HG03066 (cell line): ENCODE results near the gene TACC2.
"Not testable (repeated sequence)": the region's sequence is repeated elsewhere in the genome, so short reads cannot be mapped to it uniquely, and the experiment has no call there.

Experiments used
- ATAC-seq: cut with Tn5 transposase; IDR thresholded peaks from one replicate; pipeline ENCODE4 v1.9.1; 2021; ENCODE audit warnings: low read depth; ENCODE audit not compliant: unreplicated experiment

The TACC2 gene

GRCh38 chr10:122054048-122055025 is 65.4 kb downstream of the TACC2 start:
- ATAC-seq, result no peak

DNA sequence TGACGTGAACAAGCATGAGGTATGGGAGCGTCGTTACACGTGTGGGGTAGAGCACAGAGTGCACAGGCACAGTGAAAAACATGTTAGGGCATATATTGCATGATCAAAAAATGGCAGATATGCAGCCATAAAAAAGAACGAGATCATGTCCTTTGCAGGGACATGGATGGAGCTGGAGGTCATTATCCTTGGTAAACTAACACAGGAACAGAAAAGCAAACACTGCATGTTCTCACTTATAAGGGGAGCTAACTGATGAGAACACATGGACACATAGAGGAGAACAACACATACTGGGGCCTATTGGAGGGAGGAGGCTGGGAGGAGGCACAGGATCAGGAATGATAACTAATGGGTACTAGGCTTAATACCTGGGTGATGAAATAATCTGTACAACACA is 66.3 kb downstream of the TACC2 start:
- no peak for ATAC-seq

GRCh38 chr10:122056431-122057094 is 67.6 kb downstream of the TACC2 start:
- no peak for ATAC-seq

DNA sequence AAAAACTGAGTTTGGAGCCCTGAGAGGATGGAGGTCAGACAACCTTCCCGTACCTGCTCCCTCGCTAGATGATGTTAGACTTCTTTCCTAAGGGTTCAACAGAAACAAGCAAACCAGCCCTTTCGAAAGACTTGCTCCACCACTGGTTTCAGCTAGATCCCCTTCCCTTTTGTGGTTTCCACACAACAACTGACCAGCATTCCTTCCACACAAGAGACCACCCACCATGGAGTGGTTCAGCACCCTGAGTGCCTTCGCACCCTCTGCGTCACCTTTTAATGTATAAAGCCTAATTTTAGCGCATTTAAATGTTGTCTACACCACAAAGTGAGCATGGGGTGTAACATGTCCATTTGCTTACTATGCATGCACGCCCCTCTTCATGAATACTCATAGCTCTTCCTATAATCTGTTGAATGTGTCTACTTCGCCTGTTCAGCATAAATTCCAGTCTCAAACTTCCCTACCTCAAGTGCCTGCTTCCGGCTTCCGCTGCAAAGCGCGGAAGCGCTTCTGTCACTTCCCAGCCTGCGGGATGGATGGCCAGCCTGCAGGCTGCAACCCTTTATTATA is 69.0 kb downstream of the TACC2 start:
- ATAC-seq, result no peak

GRCh38 chr10:122060250-122060649 is 71.3 kb downstream of the TACC2 start:
- no peak for ATAC-seq

DNA sequence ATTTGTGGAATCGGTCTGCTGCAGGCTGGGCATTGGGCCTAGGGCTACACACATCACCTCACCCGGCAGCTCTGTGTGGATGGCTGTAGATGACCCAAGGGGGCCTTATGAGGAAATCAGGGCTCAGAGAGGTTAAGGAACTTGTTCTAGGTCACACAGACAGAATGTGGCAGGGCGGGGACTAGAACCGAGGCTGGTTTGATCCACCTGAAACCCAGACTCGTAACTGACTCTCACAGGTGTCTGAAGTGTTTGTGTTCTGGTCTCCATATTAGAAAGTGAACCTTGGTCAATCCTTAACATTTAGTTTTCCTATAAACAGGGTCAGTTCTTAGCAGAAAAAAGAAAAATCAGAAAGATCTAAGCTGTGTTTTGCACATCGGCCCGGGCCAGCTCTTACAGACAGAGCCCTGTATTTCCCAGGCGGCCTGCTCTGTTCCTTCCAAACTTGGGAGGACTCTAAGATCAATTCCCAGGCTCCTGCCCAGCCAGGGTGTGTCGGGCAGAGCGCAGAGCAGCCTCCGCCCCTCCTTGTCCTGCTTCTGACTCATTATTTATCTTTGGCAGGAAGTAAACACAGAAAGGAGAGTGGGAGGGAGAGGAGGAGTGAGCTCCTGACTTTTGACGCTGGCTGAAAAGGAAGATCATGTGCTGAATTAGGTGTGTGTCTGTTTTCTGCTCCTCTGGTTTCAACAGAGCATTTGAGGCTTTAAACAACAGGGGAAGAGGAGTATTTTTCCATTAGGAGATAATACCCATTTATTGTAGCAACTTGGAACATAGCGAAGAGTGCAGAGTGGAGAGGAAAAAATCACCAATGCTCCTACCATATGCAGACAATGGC is 74.1 kb downstream of the TACC2 start:
- no peak for ATAC-seq

- ATAC-seq, result not testable (repeated sequence)
Observed at GRCh38 chr10:122066337-122066939, 77.5 kb downstream of the TACC2 start.

- no peak for ATAC-seq
Observed at GRCh38 chr10:122068844-122069243, 79.9 kb downstream of the TACC2 start.

- ATAC-seq, result no peak
Observed at GRCh38 chr10:122072491-122072890, 83.5 kb downstream of the TACC2 start.

DNA sequence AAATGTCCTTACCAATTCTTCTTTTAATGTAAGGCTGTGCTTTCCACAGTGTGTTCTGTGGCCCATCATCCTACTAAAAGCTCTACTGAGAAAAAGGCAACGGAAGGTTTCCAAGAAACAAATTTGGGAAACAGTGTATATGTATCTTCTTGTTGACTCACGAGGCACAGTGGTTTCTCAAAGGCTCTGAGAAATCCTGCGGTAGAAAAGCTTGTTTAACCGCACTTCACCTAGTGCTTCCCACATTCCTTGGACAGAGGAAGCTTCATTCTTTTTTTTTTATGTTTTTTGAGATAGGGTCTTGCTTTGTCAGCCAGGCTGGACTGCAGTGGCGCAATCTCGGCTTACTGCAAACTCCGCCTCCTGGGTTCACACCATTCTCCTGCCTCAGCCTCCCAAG is 84.5 kb downstream of the TACC2 start:
- no peak for ATAC-seq

DNA sequence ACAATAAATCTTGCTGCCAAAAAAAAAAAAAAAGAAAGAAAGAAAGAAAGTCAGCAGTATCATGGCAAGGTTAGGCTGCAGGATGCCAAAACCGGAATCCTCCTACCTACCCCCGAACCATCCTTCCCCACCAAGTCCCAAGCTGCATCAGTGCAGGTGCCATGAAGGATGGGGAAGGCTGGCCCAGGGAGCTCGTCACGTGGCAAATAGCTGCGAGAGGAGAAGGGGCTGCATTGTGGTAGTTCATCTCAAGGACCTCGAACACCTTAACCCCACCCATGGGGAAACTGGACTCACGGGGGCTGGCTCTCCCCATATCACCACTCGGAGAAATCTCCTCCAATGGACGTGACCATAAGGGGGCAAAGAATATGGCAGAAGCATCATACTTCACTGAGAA is 86.2 kb downstream of the TACC2 start:
- ATAC-seq, result no peak

- ATAC-seq, result not testable (repeated sequence)
Observed at GRCh38 chr10:122075876-122076275, 86.9 kb downstream of the TACC2 start.

DNA sequence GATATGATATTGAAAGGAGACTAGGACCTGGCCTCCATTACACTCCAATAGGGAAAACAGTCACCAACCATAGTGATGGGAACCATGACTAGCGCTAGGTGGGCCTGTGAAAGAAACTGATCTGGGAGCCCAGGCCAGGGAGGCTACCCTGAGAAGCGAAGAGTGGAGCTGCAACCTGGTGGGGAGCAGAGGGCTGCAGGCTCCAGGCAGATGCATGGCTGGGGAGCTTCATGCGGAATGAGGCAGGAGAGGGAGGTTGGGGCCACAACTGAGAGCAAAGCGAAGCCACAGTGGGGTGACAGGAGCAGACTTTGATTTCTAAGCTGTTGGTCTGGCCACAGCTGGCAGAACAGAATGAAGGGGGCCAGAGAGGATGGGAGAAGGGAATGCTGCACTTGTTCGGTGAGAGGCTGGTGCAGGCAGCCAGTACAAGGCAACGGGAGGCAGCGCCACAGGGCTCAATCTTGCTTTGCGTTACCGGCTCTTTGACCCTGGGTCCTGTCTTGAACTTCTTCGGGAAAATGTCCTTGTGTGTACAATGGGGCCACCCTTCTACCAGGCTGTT is 88.4 kb downstream of the TACC2 start:
- ATAC-seq, result no peak

DNA sequence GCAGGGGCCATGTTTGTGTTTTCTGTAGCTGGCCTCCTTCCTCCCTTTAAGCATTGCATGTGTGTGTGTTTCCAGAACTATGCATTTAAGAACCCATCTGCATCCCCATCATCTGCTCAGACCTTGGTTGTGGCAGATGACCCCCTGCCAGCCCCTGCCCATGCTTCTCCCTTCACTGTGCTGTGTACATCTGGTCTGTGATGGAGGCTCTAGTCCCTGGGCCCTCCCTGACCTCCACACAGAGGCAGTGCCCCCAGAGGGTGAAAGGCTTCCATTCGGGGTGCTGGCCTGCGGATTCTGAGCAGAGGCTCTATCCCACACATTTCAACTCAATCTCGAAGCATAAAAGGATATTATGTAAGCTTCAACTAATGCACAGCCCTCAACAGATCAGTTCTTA is 89.4 kb downstream of the TACC2 start:
- no peak for ATAC-seq

DNA sequence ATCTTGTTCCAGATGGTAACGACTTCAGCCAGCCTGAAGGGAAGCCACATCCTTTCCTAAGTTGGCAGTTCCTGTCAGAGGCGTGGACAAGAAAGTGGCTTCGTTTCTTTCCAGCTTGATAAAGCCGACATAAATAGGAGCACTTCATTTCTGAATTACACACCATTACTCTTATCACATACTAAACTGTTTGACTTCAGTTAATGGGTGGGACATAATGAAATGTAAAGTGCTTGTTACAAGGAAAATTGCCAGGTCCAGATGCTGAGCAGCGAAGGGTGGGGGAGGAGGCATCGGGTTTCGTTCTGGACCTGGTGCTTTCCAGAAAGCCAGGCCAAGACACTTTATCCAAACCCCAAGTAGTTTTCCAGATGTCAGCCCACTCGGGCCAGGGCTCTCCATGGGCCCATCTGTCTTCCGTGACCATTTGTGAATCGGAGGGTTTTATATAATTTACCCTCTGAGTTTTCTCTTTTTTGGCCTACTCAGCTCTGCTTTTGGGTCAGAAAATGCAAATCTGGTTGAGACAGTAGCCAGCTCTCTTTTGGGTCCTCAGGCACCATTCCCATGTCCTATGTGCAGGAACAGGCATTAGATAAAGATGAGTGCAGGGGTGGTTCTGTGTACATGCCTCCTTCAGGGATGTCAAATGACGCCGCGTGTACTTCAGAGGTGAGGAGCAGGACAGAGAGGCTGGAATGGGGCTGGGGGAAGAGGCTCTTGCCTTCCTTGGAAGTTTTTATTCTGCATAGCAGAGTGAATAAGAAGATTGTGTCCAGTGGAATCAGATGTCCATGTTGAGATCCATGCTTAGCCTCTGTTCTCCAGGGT is 90.2 kb downstream of the TACC2 start:
- no peak for ATAC-seq

DNA sequence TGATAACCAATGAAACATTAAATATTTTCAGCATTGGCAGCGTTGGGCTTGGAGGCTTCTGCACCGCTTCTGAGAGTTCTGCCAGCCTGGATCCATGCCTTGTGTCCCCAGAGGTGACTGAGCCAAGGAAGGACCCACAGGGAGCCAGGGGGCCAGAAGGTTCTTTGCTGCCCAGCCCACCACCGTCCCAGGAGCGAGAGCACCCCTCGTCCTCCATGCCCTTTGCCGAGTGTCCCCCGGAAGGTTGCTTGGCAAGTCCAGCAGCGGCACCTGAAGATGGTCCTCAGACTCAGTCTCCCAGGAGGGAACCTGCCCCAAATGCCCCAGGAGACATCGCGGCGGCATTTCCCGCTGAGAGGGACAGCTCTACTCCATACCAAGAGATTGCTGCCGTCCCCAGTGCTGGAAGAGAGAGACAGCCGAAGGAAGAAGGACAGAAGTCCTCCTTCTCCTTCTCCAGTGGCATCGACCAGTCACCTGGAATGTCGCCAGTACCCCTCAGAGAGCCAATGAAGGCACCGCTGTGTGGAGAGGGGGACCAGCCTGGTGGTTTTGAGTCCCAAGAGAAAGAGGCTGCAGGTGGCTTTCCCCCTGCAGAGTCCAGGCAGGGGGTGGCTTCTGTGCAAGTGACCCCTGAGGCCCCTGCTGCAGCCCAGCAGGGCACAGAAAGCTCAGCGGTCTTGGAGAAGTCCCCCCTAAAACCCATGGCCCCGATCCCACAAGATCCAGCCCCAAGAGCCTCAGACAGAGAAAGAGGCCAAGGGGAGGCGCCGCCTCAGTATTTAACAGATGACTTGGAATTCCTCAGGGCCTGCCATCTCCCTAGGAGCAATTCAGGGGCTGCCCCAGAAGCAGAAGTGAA is 93.9 kb downstream of the TACC2 start:
- no peak for ATAC-seq

DNA sequence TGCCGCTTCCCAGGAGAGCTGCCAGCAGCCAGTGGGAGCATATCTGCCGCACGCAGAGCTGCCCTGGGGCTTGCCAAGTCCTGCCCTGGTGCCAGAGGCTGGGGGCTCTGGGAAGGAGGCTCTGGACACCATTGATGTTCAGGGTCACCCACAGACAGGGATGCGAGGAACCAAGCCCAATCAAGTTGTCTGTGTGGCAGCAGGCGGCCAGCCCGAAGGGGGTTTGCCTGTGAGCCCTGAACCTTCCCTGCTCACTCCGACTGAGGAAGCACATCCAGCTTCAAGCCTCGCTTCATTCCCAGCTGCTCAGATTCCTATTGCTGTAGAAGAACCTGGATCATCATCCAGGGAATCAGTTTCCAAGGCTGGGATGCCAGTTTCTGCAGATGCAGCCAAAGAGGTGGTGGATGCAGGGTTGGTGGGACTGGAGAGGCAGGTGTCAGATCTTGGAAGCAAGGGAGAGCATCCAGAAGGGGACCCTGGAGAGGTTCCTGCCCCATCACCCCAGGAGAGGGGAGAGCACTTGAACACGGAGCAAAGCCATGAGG is 94.6 kb downstream of the TACC2 start:
- ATAC-seq, result no peak
